ENCODE data around the gene FOXD3.

- TF ChIP-seq, protein P1, sequence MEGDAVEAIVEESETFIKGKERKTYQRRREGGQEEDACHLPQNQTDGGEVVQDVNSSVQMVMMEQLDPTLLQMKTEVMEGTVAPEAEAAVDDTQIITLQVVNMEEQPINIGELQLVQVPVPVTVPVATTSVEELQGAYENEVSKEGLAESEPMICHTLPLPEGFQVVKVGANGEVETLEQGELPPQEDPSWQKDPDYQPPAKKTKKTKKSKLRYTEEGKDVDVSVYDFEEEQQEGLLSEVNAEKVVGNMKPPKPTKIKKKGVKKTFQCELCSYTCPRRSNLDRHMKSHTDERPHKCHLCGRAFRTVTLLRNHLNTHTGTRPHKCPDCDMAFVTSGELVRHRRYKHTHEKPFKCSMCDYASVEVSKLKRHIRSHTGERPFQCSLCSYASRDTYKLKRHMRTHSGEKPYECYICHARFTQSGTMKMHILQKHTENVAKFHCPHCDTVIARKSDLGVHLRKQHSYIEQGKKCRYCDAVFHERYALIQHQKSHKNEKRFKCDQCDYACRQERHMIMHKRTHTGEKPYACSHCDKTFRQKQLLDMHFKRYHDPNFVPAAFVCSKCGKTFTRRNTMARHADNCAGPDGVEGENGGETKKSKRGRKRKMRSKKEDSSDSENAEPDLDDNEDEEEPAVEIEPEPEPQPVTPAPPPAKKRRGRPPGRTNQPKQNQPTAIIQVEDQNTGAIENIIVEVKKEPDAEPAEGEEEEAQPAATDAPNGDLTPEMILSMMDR (IDR thresholded peaks at IDR 0.05), result no peak
- TF ChIP-seq POLR2A (IDR thresholded peaks at IDR 0.05), result no peak
- no peak for TF ChIP-seq EP300 (IDR thresholded peaks at IDR 0.05)
Measured at GRCh38 chr1:63289135-63289534, 33.2 kb upstream of the FOXD3 start.
